NCI-H2081 treated with DMSO at 0.1 percent for 48 hours (cell line): ENCODE results near the gene HPS4.
"Not testable (repeated sequence)": the region's sequence is repeated elsewhere in the genome, so short reads cannot be mapped to it uniquely, and the experiment has no call there.

Experiments used
- DNase-seq: peaks from one replicate; lab custom pipeline; 2025; lab: John Stamatoyannopoulos, UW

HPS4 gene

DNA sequence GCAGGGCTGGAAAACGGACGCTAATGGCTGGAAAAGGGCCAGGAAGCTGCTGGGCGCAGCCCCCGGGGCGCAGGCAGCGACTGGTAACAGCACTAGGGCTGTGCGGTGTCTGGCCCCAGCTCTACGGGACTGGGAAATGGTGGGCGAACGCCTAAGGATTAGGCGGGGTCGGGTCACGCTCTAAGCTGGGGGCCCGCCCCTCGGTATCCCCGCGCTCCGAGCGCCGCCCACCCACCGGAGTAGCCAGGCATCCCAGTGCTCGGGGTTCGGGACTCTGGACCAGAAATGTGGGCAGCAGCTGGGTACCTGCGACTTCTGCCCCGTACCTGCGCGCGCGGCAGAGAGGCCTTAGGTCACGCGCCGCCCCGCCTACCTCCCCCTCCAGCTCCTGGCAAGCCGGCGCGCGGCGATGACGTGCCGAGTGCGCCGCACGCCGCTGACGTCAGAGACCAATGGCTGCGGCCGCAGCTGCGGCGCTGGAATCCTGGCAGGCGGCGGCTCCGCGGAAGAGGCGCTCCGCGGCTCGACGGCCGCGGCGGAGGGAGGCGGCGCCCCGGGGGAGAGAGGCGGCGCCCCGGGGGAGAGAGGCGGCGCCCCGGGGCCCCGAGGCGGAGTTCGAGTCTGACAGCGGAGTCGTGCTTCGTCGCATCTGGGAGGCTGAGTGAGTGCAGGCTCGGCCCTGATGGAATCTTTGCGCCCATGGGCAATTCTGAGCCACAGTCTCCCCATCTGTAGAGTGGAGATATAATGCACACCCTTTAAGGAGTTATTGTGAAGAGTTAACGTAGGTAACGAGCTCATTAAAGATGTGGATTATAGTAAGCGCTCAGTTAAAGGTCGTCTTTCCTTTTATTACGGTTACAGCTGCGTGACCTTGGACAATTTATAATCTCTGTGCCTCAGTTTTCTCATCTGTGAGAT, at the start of gene HPS4, which contains the start of gene SRRD:
Gene HPS4 (minus strand): TSS at position 345 of the 921 bp plus-strand sequence. CDS start 2,021 bp downstream, outside the sequence.
Gene SRRD (plus strand): TSS at position 439 of the 921 bp plus-strand sequence. CDS start 14 bp downstream, at position 453.
- peak; percentile 44 for DNase-seq

- no peak for DNase-seq
These were observed 45.8 kb upstream of the HPS4 start for GRCh38 chr22:26529345-26529744.

DNA sequence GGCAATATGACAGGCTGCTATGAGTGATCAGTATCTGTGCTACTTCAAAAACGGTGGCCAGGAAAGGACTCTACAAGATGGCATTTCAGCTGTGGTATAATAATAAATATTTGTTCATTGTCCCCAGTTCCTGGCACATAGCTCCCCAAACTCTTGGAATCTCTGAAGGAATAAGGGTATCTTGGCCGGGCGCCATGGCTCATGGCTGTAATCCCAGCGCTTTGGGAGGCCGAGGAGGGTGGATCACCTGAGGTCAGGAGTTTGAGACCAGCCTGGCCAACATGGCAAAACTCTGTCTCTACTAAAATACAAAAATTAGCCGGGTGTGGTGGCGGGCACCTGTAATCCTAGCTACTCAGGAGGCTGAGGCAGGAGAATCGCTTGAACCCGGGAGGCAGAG, 44.9 kb upstream of the HPS4 start:
- DNase-seq: not testable (repeated sequence)

GRCh38 chr22:26527574-26528465, 44.2 kb upstream of the HPS4 start:
- DNase-seq: no peak

DNA sequence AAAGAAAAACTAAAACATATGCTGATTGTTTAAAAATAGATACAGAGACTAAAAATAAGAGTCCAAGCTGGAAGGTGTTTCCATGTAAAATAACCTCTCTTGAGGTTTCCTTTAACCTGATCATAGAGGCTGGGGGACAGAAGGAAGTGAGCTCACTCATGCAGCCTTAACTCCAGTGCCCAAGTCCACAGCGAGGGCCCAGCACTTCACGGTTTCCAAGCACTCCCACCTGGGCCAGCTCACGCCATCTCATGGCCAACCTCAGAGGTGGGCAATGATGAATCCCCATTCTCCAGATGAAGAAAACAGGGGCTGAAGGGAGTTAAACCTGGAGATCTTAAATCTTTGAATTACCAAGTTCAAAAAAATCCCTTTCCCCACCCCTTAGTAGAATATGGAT, 43.6 kb upstream of the HPS4 start:
- DNase-seq: no peak

GRCh38 chr22:26525946-26526564, 42.5 kb upstream of the HPS4 start:
- no peak for DNase-seq

DNA sequence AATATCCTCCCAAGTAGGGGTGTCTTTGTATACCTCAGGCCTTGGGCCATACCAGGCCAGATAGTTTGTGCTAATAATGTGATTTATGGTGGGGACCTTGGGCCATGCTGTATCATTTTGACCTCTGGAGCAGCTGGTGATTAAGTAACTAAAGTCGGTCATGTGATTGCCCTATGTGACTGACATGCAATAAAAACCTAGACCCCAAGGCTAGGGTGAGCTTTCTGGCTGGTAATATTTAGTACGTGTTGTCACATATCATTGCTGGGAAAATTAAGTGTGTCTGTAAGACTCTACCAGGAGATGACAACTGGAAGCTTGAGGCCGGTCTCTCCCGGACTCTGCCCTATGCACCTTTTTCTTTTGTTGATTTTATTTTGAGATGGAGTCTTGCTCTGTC, 41.3 kb upstream of the HPS4 start:
- no peak for DNase-seq

GRCh38 chr22:26522592-26522991, 39.0 kb upstream of the HPS4 start:
- no peak for DNase-seq

GRCh38 chr22:26522012-26522411, 38.4 kb upstream of the HPS4 start:
- DNase-seq: no peak

DNA sequence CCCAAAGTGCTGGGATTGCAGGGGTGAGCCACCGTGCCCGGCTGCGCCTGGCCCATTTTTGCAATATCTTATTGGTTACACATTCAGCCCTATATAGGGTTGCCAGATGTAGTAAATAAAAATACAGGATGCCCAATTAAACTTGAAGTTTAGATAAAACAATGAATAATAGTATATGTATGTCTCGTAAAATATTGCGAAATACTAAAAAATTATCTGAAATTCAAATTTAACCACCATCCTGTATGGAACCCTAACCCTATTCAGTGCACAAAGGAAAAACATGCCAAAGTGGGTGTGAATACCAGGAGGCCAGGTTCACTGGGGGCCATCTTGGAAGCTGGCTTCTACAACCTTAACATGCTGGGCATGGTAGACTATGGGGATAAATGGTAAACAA, 33.8 kb upstream of the HPS4 start:
- no peak for DNase-seq

DNA sequence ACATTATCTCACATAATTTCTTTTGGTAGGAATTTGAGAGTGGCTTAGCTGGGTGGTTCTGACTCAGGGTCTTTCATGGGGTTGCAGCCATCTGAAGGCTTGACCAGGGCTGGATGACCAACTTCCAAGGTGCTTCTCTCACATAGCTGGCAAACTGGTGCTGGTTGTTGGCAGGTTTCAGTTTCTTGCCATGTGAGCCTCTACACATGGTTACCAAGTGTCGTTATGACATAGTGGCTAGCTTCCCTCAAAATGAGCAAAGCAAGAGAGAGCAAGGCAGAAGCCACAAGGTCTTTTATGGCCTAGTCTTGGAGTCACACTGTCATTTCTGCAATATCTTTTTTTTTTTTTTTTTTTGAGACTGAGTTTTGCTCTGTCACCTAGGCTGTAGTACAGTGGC, 32.9 kb upstream of the HPS4 start:
- no peak for DNase-seq

- no peak for DNase-seq
These were observed 32.3 kb upstream of the HPS4 start for GRCh38 chr22:26515931-26516330.

DNA sequence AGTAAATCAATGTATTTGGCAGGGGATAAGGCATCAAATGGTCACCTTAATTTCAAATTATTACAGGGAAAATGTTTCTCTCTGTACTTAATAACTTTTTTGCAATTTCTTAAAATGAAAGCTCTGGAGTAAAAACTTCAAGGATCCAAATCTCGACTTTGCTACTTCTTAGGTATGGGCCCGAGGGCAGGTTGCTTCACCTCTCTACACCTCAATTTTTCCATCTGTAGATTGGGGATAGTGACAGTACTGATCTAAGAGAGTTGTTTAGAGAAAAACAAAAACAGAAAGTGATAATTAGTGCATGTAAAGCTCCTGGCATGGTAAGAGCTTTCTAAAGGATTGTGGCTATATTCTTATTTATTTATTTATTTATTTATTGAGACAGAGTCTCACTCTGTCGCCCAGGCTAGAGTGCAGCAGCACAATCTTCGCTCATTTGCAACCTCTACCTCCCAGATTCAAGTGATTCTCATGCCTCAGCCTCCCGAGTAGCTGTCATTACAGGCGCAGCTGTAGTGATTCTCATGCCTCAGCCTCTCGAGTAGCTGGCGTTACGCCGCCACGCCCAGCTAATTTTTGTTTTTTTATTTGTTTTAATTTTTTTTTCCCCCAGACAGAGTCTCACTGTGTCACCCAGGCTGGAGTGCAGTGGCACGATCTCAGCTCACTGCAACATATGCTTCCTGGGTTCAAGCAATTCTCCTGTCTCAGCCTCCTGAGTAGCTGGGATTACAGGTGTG, 31.0 kb upstream of the HPS4 start:
- no peak for DNase-seq

GRCh38 chr22:26513838-26514237, 30.3 kb upstream of the HPS4 start:
- DNase-seq: no peak

GRCh38 chr22:26512149-26512793, 28.7 kb upstream of the HPS4 start, which contains the start of gene TFIP11:
TFIP11 (minus strand) TSS chr22:26512473; CDS start chr22:26510272, 2,201 bp downstream.
- DNase-seq: peak; percentile 3

DNA sequence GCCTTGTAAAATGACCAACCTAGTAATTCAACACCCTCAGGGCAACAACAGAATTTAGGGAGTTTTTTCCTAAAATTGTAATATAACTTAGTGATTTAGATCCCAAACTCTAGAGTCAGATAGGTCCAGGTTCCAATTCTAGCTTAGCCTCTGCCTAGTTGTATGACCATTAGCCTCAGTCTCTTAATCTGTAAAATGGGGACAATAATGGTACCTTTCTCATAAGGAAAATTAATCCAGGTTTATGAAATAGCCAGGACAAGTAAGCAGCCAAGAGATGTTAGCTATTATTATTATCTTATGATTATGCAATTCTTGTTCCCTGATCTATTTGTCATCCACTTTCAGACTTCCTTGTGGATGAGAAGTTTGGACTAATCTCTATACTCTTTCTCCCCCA, 24.6 kb upstream of the HPS4 start:
- no peak for DNase-seq

- no peak for DNase-seq
These were observed 20.2 kb upstream of the HPS4 start for GRCh38 chr22:26503758-26504157.

DNA sequence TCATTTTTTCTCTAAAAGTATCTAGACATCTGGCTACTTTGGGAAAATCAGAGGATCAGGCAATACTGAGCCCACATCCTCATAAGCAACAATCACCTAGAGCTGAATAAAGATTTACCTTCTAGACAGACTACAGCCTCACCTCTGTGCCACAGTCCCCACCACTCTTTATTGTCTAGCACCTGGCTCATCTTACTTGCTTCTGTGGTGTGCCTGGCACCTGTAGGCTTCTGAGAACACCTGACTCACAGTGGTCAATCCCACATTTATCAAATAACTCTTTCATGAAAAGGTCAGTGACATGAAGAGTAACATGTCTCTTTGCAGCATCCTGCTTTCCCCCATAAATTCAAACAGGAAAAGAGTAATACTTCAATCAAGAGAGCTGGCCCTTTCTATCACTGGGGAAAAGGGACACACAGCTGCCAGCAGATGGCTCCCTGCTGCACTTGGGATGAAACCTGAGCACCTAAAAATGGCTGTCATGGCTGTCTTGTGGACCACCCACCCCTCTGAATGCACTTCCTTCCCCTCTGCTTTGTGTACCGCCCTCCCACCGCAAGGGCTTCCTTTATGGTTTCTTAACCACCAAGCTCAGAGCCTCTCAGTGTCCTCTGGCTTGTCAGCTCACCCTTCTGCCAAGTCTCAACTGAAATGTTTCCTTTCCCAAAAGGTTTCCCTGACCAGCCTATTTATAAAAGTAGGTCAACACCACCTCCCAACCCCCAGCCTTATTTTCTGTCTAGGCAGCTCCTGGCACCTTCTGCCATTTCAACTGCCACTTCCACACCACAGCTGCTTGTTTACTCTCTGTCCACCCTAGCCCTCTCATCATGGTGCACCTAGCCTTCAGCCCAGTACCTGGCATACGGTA, 19.3 kb upstream of the HPS4 start:
- no peak for DNase-seq

DNA sequence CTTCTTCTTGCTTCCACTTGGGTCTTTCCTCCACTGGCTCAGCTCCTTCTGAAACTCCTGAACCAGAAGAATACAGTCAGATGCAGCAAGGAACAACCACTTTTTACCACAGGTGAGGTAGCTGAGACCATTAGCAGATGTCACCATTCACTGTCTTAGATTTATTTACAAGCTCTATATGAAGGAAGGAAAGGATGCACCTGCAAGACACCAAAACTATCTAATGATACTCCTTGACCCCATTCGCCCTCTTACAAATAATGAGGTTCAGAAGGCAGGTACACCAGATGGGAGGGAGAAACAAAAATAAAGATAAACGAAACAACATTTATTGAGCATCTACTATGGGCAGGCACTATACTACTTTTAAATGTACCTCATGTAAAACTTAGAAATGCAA, 18.4 kb upstream of the HPS4 start:
- no peak for DNase-seq

- DNase-seq: no peak
These were observed 15.7 kb upstream of the HPS4 start for GRCh38 chr22:26499188-26499703.
